Renal pelvis (tissue), 4 donors: ENCODE results near the gene MYH11. TPM values are rescaled to one million over a fixed set of nuclear protein-coding genes. Genes with fewer than 3 reads are reported as not detected.
"Not testable (repeated sequence)": the region's sequence is repeated elsewhere in the genome, so short reads cannot be mapped to it uniquely, and the experiment has no call there.

ENCODE experiments used
- DNase-seq: peaks from one replicate; pipeline ENCODE4 v3.0.0-alpha.2; 2013
- polyA plus RNA-seq, 3 donors: library from polyadenylated mRNA; unstranded; fragments of 120-200 nt; gene quantifications; one replicate each; pipeline ENCODE4 v1.2.1, GENCODE V29; 2013; ENCODE audit not compliant: insufficient read length in 3 of 3

MYH11 gene
- polyA plus RNA-seq, 3 donors = 9.2 to 12.7 (median 12.1) TPM

DNA sequence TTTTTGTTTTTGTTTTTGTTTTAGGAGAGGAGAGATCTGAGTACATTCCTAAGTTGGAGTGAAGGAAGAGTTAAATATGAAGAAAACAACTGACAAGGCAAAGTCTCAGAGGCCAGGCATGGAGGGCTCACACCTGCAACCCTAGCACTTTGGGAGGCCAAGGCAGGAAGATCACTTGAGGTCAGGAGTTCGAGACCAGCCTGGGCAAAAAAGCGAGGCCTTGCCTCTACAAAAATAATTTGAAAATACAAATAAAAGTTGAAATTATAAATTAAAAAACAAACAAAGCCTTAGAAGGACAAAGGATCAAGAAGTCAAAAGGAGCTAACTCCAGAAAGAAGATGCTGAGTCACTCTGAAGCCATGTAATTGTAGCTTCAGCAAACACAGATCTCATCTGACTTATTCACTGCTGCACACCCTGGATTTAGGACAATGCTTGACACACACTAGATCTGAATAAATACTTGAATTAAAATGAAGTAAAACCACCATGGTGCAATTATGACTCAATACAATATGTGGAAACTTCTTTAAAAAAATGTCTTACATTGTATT lies 22.5 kb upstream of the MYH11 start:
- no peak for DNase-seq

GRCh38 chr16:15876503-15876902 lies 19.7 kb upstream of the MYH11 start:
- DNase-seq = no peak

DNA sequence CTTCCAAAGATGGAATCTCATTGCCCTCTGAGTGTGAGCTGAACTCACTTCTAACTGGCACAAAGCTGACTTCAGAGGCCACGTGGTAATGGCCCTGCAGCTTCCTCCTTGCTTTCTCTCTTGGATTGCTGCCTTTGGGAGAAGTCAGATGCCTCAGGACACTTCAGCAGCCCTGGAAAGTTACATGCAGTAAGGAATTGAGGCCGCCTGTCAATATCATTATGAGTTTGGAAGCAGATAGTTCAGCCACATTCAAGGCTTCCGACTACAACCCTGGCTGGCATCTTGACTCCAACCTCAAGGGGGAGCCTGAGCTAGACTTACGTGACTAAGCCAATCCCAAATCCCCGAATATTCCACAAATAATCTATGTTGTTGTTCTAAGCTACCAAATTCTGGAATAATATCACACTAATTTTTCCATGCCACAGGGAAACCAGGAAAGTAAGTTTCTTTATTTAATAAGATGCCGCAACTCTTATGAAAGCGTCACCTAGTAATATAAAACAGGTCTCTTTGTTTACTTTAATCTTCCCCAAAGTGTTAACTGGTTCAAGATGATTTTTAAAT lies 18.0 kb upstream of the MYH11 start:
- DNase-seq = peak; percentile 21

- DNase-seq = no peak
Observed at GRCh38 chr16:15873737-15874136, 16.9 kb upstream of the MYH11 start.

DNA sequence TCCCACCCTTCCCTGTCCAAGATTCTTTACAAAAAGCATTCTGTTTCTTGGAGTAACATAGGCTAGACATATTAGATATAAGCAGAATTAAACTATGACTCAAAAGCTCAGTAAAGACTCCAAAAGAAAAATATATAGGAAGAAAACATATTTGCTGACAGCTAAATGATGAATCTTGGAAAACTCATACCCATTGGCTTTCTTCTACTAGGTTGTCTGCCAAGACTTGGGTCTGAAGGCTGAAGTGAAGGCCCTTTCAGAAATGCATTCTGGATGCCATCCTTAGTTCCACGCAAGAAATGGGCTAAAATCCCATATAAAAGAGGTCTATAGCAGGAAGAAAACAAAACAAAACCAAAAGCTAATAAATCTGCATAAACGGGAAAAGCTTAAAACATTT lies 16.5 kb upstream of the MYH11 start:
- DNase-seq = no peak

GRCh38 chr16:15870011-15870410 lies 13.2 kb upstream of the MYH11 start:
- no peak for DNase-seq

- no peak for DNase-seq
Observed at GRCh38 chr16:15866451-15866850, 9.6 kb upstream of the MYH11 start.

DNA sequence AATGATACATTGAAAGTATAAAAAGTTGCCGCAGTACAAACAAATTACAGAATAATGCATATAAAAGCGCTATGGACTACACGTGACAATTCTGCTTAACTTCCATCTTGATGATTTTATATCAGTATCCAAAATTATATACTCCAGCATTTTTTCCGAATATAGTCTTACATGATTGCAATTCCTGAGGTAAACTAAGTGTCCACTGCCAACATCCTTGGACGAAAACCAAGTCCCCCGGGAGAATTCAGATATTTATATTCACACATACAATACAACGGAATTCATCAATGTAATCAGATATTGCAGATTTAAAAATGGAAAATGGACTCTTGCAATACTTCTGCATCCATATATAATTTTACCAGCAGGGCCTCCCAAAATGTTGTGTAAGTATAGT lies 8.9 kb upstream of the MYH11 start:
- no peak for DNase-seq

DNA sequence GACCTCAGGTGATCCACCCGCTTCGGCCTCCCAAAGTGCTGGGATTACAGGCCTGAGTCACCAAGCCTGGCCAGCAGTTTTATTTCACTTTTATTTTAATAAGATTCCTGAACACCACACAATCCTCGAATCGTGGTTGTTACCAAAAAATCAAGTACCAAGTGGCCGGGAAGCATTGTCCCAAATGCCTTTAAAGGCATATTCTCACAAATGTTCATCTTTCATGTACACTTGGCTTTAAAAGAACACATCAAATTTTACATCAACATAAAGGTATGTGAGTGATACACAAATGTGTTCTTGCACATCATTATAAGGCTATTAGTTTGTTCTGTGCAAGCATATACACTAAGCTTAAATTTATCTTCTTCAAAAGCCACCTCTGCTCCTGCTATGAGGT lies 8.1 kb upstream of the MYH11 start:
- DNase-seq = no peak

DNA sequence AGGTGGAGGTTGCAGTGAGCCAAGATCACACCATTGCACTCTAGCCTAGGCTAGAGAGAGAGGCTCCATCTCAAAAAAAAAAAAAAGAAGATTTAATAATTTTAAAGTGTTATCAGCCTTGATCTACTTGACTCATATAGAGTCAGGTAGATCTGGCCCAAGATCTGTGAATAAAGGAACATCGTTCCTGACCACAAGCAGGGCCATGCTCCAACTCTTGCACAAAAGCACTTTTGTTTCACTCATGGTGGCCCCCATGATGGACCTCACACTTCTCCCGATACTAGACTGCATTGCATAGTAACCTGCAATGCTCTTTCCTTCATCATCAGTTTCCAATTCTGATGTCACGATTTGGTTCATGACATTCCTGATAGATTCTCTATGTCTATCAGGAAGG lies 5.2 kb upstream of the MYH11 start:
- DNase-seq = no peak

- DNase-seq = no peak
Observed at GRCh38 chr16:15858921-15859668, 2.3 kb upstream of the MYH11 start.

- no peak for DNase-seq
Observed at GRCh38 chr16:15857724-15858560, 1.1 kb upstream of the MYH11 start.

DNA sequence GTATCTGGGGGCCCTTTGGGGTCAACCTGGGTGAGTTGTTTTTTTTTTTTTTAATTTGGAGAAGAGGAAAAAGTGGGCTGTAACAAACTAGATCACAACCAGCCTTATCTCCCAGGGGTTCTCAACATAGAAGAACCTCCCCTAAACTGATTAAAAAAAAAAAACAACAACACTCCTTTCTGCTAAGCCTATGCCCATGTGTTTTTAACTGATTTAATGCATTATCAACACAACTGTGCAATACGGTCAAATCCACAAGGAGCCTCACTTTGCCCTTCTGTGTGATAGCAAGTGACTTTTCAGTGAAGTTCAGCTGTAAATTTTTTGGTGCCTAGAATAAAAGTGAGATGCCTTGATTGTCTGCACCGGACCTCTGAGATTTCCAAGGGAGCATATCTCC lies 646 bp downstream of the MYH11 start:
- no peak for DNase-seq

DNA sequence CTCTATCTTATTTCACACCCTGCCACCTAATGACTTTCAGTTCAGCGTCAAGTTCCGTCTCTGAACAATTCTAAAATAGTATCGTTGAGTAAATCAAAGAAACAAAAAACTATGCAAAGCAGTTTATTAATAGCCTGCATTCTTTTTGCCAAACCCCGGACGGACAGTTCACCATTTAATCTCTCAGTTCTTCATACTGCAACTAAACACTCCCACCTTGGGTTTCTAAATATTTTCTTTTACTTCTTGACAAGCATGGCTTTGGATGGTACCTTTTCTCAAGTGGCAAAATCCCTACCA lies 1.2 kb downstream of the MYH11 start:
- DNase-seq = no peak

- no peak for DNase-seq
Observed at GRCh38 chr16:15854906-15855703, 1.7 kb downstream of the MYH11 start.

GRCh38 chr16:15854061-15854460 lies 2.8 kb downstream of the MYH11 start:
- no peak for DNase-seq

DNA sequence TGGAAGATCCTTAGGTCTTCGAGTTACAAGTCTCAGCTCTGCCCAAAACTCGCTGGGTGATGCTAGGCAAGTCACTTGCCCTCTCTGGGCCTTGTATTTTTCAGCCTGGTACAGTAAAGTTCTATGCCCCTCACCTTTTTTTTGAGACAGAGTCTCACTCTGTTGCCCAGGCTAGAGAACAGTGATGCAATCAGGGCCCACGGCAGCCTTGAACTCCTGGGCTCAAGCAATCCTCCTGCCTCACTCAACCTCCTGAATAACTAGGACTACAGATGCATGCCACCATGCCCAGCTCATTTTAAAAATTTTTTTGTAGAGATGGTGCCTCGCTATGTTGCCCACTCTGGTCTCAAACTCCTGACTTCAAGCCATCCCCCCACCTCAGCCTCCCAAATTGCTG lies 3.8 kb downstream of the MYH11 start:
- DNase-seq = no peak

DNA sequence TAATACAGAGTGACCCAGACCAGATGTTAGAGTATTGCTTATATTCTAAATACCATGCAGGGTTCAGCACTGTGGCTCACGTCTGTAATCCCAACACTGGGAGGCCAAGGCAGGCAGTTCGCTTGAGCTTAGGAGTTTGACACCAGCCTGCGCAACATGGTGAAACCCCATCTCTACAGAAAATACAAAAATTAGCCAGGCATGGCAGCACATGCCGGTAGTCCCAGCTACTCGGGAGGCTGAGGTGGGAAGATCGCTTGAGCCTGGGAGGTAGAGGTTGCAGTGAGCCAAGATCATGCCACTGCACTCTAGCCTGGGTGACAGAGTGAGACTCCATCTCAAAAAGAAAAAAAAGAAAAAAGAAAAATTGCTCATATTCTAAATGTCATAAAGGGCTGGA lies 6.3 kb downstream of the MYH11 start:
- not testable (repeated sequence) for DNase-seq

DNA sequence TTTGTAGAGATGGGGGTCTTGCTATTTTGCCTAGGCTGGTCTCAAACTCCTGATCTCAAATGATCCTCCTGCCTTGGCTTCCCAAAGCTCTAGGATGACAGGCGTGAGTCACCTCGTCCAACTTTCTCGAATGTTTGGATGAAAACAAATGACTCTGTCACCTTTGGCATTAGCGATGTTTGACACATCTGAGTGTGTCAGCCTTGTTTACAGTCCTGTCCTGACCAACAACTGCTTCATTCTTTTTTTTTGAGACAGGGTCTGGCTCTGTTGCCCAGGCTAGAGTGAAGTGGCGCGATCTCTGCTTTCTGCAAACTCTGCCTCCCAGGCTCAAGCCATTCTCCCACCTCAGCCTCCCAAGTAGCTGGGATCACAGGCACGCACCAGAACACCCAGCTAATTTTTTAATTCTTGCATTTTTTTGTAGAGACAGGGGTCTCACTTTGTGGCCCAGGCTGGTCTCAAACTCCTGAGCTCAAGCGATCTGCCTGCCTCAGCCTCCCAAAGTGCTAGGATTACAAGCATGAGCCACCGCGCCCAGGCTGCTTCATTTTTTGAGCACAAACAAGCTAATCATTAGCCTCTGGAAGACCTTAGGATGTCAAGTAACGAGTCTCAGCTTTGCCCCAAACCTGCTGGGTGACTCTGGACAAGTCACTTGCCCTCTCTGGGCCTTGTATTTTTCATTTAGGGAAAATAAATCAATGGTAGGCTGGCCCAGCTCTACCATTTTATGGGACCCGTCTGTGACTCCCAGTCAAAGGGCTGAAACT lies 7.4 kb downstream of the MYH11 start:
- DNase-seq = no peak

DNA sequence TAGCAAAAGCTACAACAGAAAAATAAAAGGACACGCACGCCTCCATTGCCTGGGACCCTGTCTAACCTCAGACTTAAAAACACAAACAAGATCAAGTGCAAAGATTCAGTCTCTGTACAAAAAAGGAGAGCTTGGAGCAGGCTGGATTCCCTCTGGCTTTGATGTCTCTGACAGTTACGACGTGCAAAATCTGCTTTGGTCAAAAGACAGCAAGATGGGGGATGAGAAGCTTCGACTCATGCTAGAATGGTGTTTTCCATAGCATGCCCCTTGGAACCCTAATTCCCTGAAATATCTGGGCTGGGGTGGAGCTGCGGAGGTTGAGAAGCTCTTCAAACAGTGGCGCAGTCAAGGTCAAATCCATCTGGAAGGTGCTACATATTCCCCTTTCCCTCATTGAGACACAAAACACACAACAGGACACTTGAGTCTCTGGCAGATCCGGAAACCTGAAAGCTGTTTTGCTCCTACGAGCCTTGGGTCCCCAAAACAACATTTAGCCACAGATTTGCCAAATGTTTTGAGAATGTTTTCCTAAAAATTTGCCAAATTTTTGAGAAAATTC lies 9.1 kb downstream of the MYH11 start:
- no peak for DNase-seq

- no peak for DNase-seq
Observed at GRCh38 chr16:15846510-15846909, 10.3 kb downstream of the MYH11 start.
